NCI-H226 (cell line): ENCODE measurements around the gene CLK2.
A peak's percentile ranks its signal among the peaks of the same experiment; 100 is the strongest.

Experiments
- DNase-seq: peaks from one replicate; pipeline ENCODE4 v3.0.0-alpha.2; 2015

CLK2 gene

DNA sequence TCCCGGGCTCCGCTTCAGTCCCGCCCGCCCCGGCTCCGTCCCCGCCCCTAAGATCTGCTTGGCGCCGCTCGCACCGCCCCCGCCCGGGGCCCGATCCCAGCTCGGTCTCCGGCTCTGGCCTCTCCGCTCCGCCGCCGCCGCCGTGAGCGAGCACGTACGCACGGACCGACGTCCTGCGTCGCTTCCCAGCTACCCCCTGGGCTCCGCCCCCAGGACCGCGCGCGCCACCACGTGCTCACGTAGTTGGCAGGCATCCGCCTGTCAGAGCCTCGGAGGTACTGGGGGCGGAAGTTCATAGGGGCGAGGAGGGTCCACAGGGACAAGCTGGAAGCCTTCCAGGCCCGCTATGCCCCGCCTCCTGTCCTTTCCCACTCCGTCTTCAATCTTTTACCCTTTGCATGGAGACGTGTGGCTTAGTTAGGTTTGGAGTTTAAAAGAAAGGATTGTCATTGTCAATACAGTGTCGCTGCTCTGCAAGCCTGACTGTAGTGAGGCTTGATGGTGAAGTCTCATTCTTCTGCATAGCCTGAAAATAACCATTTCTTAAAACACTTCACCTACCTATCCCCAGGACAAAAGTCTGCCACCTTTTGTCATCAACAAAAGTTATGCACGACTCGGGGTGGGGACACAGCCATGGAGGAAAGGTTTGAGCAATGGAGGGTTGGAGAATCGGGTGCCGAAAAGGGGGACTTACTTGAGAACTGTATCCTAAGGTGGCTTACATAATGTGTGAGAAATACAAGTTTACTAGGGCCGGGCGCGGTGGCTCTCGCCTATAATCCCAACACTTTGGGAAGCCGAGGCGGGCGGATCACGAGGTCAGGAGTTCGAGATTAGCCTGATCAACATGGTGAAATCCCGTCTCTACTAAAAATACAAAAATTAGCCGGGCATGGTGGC lies at the start of gene CLK2:
TSS of gene CLK2 (minus strand) at position 162 of the 903 bp plus-strand sequence. CDS start 2,527 bp downstream, outside the sequence.
- peak; percentile 90 for DNase-seq

DNA sequence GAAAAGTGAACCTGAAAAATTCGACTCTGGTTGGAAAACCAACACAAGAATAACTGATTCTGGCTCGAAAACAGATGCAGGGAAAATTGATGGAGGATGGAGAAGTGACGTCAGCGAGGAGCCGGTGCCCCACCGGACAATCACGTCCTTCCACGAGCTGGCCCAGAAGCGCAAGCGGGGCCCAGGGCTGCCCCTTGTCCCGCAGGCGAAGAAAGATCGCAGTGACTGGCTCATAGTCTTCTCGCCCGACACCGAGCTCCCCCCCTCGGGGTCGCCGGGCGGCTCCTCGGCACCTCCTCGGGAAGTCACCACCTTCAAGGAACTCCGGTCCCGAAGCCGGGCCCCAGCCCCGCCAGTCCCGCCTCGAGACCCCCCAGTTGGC lies 49.3 kb upstream of the CLK2 start:
- no peak for DNase-seq

DNA sequence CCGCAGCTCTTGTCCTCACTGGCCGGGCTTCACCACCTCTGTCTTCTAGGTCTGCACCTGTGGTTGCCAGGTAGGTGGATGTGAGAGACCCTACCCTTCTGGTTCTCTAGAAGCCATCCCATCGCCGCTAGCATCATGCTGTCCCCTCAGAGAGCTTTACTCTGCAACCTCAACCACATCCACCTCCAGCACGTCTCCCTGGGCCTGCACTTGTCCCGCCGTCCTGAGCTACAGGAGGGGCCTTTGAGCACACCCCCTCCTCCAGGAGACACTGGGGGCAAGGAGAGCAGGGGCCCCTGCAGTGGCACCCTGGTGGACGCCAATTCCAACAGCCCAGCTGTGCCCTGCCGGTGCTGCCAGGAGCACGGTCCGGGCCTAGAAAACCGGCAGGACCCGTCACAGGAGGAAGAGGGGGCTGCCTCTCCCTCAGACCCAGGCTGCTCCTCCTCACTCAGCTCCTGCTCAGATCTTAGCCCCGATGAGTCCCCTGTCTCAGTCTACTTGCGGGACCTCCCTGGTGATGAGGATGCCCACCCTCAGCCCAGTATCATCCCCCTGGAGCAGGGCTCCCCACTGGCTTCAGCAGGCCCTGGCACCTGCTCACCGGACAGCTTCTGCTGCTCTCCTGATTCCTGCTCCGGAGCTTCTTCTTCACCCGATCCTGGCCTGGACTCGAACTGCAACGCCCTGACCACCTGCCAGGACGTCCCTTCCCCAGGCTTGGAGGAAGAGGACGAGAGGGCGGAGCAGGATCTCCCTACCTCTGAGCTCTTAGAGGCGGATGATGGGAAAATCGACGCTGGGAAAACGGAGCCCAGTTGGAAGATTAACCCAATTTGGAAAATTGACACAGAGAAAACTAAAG lies 48.6 kb upstream of the CLK2 start:
- DNase-seq: no peak

- no peak for DNase-seq
These were observed 47.6 kb upstream of the CLK2 start, which contains the start of gene RUSC1 for GRCh38 chr1:155320661-155321617. TSS of gene RUSC1 (plus strand) at chr1:155320894. CDS start at chr1:155321774, 880 bp downstream.

DNA sequence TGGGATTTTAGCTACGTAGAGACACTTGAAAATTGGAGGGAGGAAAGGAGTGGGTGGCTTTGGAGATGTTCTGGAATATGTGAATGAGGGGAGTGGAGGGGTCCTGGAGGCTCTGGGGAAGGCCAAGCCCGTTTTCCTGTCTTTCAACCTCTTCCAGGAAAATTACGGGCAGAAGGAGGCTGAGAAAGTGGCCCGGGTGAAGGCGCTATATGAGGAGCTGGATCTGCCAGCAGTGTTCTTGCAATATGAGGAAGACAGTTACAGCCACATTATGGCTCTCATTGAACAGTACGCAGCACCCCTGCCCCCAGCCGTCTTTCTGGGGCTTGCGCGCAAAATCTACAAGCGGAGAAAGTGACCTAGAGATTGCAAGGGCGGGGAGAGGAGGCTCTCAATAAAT lies 46.9 kb upstream of the CLK2 start:
- DNase-seq: no peak

DNA sequence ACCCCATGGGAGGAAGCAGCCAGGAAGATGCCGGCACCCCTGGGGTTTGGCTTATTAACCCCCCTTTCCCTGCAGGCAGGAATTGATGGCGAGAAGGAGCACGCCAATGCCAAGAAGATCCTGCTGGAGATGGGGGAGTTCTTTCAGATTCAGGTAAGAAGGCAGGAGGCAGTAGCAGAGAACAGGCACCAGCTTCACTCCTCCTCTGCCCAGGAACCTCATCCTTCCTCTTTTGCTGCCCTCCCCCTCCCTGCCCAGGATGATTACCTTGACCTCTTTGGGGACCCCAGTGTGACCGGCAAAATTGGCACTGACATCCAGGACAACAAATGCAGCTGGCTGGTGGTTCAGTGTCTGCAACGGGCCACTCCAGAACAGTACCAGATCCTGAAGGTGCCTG lies 46.2 kb upstream of the CLK2 start:
- no peak for DNase-seq

- DNase-seq: no peak
These were observed 44.8 kb upstream of the CLK2 start for GRCh38 chr1:155318082-155318481.

GRCh38 chr1:155316922-155317321 lies 43.6 kb upstream of the CLK2 start:
- no peak for DNase-seq

DNA sequence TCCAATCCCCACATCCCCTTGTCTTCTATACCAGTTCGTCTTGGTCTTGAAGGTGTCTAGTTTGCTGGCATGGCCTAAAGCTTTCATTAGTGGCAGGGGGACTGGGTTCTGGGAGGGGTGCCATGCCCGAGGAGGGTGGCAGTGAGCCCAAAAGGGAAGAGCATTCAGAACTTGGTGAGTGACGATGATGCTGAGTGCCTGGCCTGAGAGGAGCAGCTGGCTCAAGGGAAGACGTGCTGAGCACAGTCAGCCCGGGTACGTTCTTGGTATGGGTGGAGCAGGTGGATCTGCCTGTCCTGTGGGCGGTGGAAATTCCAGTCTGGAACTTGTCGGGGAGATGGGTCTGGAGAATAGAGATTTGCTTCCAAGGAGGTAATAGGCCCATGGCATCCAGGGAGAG lies 40.0 kb upstream of the CLK2 start:
- DNase-seq: no peak

- DNase-seq: no peak
These were observed 36.2 kb upstream of the CLK2 start for GRCh38 chr1:155309423-155310021.

- DNase-seq: peak; percentile 100
These were observed 35.5 kb upstream of the CLK2 start, which contains the start of gene FDPS for GRCh38 chr1:155308493-155309422. TSS of gene FDPS (plus strand) at chr1:155308866. CDS start at chr1:155309790, 924 bp downstream.

GRCh38 chr1:155307247-155307740 lies 34.0 kb upstream of the CLK2 start:
- no peak for DNase-seq

DNA sequence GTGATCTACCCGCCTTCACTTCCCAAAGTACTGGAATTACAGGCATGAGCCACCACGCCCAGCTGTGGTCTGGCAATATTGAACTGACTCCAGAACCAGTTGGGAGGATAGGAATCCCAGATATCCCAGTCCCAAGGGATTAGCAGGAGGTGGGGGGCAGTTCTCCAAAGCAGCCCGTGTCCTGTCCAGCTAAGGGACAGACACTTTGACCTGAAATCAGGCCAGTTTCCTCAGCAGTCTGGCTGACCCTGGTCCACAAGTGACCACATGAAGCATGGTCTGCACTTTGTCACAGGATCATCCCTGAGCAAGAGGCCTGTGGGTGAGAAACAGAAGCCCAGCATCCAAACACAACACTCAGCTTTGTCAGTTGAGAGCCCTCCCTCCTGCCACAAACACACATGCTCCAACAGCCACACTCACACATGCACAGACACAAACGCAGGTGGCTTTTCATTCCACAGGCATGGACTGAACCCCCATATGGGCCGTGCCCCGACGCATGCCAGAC lies 32.6 kb upstream of the CLK2 start:
- DNase-seq: peak; percentile 54

GRCh38 chr1:155304558-155305063 lies 31.3 kb upstream of the CLK2 start:
- no peak for DNase-seq

DNA sequence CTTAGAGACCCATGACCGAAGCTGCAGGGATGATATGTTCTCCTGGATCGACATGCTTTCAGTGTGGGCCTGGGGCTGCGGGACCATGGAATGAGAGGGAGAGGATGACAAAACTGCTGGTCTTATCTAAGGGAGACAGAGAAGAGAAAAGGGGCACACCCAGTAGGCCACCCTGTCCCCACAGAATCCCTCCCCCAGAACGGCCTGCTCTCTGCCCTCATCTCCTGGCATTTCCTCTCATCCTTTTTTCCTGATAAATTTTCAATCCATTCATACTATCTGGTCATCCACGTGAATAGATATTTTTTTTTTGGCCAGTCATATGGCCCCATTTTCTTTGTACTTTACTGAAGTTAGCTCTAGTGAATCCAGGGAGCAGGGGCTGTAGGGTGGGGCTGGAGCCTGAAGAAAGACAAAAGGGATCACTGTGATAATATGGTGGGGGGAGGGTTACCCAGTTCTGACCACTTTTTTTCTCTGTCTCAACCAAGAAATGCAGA lies 28.1 kb upstream of the CLK2 start, which contains the start of gene PKLR:
TSS of gene PKLR (minus strand) at position 97 of the 500 bp plus-strand sequence. CDS start at position 54, 43 bp downstream.
- no peak for DNase-seq

DNA sequence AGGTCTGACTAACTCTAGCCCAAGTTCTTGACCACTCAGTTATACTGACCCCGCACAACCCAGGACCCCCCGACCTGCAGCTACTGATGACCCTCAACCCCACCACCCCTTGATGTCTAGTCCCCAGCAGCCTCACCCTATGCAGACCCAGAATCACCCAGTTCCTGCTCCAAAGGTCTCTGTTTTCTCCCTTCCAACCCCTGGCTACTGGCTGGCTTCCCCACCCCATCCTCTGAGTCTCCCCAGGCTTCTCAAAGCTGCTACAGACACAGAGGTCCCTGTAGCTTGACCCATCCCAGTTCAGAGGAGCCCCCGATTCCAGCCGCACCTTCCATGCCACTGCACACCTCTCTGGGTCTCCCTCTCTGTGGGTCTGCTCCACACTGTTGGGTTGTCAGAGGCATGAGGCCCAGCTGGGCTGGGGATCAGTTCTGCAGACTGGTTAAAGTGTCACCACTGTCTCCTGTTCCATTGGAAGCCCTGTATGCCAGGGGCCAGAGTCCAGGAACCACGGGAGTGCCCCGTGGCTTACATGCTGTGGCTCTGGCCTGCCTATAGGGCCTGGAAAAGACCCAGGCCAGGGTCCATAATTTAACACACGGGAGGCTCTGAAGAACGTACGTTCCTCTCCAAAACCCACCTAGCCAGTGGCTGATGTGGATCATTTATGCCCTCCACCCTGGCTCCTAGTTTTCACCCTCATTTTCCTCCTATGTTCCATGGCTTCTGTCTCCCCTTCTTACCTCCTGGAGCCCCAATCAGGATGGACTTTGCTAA lies 27.4 kb upstream of the CLK2 start:
- no peak for DNase-seq

GRCh38 chr1:155300024-155300423 lies 26.7 kb upstream of the CLK2 start:
- no peak for DNase-seq

DNA sequence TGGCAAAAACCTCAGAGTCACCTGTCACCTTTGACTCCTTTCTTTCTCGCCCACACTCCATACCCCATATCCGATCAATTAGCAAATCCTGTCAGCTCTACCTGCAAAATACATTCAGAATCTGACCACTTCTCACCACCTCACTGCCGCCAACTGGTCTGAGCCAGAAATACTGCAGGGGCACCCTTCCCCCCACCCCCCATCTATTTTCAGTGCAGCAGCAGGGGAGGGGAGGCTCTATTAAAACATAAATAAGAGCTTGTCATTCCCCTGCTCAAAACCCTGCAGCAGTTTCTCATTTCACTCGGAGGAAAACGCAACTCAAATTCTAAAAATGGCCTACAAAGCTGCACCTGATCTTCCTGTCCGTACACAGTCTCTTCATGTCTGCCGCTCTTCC lies 24.1 kb upstream of the CLK2 start:
- DNase-seq: no peak

DNA sequence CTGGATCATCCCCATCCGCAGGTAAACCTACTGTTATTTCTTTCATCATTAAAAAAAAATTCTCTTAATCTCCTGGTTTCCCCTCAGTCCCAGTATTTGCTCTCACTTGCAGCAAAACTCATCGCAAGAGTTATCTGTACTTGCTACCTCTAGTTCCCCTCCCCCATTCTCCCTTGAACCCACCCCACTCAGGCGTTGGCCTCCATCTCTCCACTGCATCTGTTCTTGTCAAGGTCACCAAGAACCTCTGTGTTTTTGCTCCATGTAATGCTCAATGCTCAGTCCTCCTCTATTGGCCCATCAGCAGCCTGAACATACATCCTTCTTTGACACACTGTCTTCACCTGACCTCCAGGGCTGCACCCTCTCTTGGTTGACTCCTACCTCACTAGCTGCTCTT lies 23.4 kb upstream of the CLK2 start:
- no peak for DNase-seq
